A673 (cell line): ENCODE measurements around the gene HBD.

ENCODE experiments used
- CTCF ChIP-seq: fragments of 300-800, 200-600 bp; sonication (generic); conservative IDR thresholded peaks from 2 replicates; pipeline ENCODE4 v1.5.1; 2017; ENCODE audit warnings: low read depth, mild to moderate bottlenecking, antibody characterized with exemption, low read length, moderate library complexity, mixed read lengths
- EZH2 ChIP-seq: fragments of 200-600 bp; sonication (generic); IDR thresholded peaks from 2 replicates; pipeline ENCODE4 v1.6.1; 2017; ENCODE audit warnings: borderline replicate concordance, low read depth, mild to moderate bottlenecking, mixed read lengths, antibody characterized with exemption, low read length; ENCODE audit not compliant: poor library complexity, severe bottlenecking

GRCh38 chr11:5188201-5188600 lies 46.1 kb downstream of the HBD start:
- TF ChIP-seq CTCF (no peak), EZH2 (no peak)
